ENCODE data around the gene MYZAP. TPM values are rescaled to one million over a fixed set of nuclear protein-coding genes. Genes with fewer than 3 reads are reported as not detected.

The MYZAP gene
- total RNA-seq, 1 donor from 2014 or later, result not detected

DNA sequence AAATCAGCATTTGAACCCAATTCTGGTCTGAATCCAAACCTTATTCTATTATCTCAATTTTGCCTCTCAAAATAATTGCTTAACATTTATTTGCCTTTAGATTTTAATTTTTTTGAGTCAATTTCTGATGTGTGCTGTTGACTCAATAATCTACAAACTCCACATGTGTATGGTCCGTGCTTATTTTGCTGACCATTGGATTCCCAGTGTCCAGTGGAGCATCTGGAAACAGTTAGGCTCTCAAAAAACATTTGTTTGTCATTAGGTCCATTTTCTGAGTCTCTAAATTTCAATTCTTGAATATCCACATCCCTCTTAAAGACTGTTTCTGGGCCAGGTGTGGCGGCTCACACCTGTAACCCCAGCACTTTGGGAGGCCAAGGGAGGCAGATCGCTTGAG is 19.2 kb upstream of the MYZAP start:
- TF ChIP-seq, protein P1, sequence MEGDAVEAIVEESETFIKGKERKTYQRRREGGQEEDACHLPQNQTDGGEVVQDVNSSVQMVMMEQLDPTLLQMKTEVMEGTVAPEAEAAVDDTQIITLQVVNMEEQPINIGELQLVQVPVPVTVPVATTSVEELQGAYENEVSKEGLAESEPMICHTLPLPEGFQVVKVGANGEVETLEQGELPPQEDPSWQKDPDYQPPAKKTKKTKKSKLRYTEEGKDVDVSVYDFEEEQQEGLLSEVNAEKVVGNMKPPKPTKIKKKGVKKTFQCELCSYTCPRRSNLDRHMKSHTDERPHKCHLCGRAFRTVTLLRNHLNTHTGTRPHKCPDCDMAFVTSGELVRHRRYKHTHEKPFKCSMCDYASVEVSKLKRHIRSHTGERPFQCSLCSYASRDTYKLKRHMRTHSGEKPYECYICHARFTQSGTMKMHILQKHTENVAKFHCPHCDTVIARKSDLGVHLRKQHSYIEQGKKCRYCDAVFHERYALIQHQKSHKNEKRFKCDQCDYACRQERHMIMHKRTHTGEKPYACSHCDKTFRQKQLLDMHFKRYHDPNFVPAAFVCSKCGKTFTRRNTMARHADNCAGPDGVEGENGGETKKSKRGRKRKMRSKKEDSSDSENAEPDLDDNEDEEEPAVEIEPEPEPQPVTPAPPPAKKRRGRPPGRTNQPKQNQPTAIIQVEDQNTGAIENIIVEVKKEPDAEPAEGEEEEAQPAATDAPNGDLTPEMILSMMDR (IDR thresholded peaks at IDR 0.05), result no peak
- TF ChIP-seq EZH2phosphoT487 (IDR thresholded peaks at IDR 0.05), result no peak
- TF ChIP-seq EZH2 (IDR thresholded peaks at IDR 0.05), result no peak
- Mint-ChIP-seq H3K36me3 (no peaks in the 10 kb centered on the region), H3K4me1 (no peaks in the 10 kb centered on the region), H3K27ac (no peak overlapping the region), H3K9me3 (no peaks in the 10 kb centered on the region), H3K4me3 (no peak overlapping the region), H3K27me3 (ENCODE audit: insufficient read depth, low read depth) (no peaks in the 10 kb centered on the region)
- H3K79me2 ChIP-seq (ENCODE audit: low read depth), result no peaks in the 10 kb centered on the region
- no peaks in the 10 kb centered on the region for H3K27me3 ChIP-seq
- no peaks in the 10 kb centered on the region for H3K36me3 ChIP-seq
- no peak overlapping the region for H3K4me2 ChIP-seq
- H2AFZ ChIP-seq (replicated peaks), result no peak overlapping the region
- no peak overlapping the region for H3K9ac ChIP-seq
- H3F3A ChIP-seq (ENCODE audit: low read depth), result no peaks in the 10 kb centered on the region
- no peak for DNase-seq (ENCODE audit: low spot score)
- no peak overlapping the region for H3K27ac ChIP-seq
- H3K9me3 ChIP-seq (ENCODE audit: low read depth), result no peaks in the 10 kb centered on the region
- no peaks in the 10 kb centered on the region for H4K20me1 ChIP-seq (ENCODE audit: low read depth)
- no peak overlapping the region for H3K4me3 ChIP-seq
- no peaks in the 10 kb centered on the region for H3K4me1 ChIP-seq

GRCh38 chr15:57573151-57573550 is 18.6 kb upstream of the MYZAP start:
- no peaks in the 10 kb centered on the region for H3K27me3 ChIP-seq
- no peaks in the 10 kb centered on the region for H4K20me1 ChIP-seq (ENCODE audit: low read depth)
- no peak for DNase-seq (ENCODE audit: low spot score)
- H3K4me3 ChIP-seq, result no peak overlapping the region
- H3K27ac ChIP-seq, result no peak overlapping the region
- H3K4me2 ChIP-seq, result no peak overlapping the region
- no peak overlapping the region for H3K27ac Mint-ChIP-seq
- no peaks in the 10 kb centered on the region for H3K36me3 Mint-ChIP-seq
- no peaks in the 10 kb centered on the region for H3F3A ChIP-seq (ENCODE audit: low read depth)
- no peak overlapping the region for H3K9ac ChIP-seq
- H3K36me3 ChIP-seq, result no peaks in the 10 kb centered on the region
- TF ChIP-seq EZH2 (IDR thresholded peaks at IDR 0.05) (no peak), EZH2phosphoT487 (IDR thresholded peaks at IDR 0.05) (no peak)
- TF ChIP-seq, protein P1 (IDR thresholded peaks at IDR 0.05), result no peak
- H3K4me1 Mint-ChIP-seq, result no peaks in the 10 kb centered on the region
- H3K9me3 Mint-ChIP-seq, result no peaks in the 10 kb centered on the region
- no peaks in the 10 kb centered on the region for H3K9me3 ChIP-seq (ENCODE audit: low read depth)
- H2AFZ ChIP-seq (replicated peaks), result peak overlapping the region; percentile 36
- H3K79me2 ChIP-seq (ENCODE audit: low read depth), result no peaks in the 10 kb centered on the region
- H3K4me1 ChIP-seq, result no peaks in the 10 kb centered on the region
- H3K27me3 Mint-ChIP-seq (ENCODE audit: insufficient read depth, low read depth), result peaks cover under 1% of the 10 kb centered on the region
- no peak overlapping the region for H3K4me3 Mint-ChIP-seq

DNA sequence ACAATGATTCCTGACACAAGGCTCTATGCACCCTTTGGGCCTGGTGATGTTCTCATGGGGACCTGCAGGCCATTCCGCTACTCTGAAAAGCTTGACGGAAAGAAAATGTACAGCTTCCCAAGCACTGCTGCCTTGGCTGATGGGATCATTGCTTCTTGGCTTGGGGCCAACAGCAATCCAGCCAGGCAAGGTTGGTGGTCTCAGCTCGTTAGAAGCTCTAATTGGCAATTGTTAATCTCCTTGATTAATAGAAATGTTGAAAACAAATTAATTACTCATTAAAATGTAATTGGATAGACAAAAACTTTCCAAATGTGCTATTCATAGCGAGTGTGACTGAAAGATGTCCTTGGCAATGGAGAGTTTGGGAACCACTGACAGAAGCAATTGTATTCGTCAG is 16.3 kb upstream of the MYZAP start:
- H3K36me3 Mint-ChIP-seq, result no peaks in the 10 kb centered on the region

More for the DNA sequence above, 16.3 kb upstream of the MYZAP start:
- Histone ChIP-seq H3K79me2 (ENCODE audit: low read depth) (no peaks in the 10 kb centered on the region), H3K36me3 (no peaks in the 10 kb centered on the region), H3K4me3 (no peak overlapping the region), H3F3A (ENCODE audit: low read depth) (no peaks in the 10 kb centered on the region), H3K27me3 (no peaks in the 10 kb centered on the region), H3K4me2 (no peak overlapping the region), H4K20me1 (ENCODE audit: low read depth) (no peaks in the 10 kb centered on the region), H3K9ac (no peak overlapping the region), H3K4me1 (no peaks in the 10 kb centered on the region), H3K27ac (no peak overlapping the region), H3K9me3 (ENCODE audit: low read depth) (no peaks in the 10 kb centered on the region), H2AFZ (replicated peaks) (no peak overlapping the region)
- Mint-ChIP-seq H3K4me1 (no peaks in the 10 kb centered on the region), H3K27ac (no peak overlapping the region), H3K27me3 (ENCODE audit: insufficient read depth, low read depth) (peaks cover 3% of the 10 kb centered on the region), H3K4me3 (no peak overlapping the region), H3K9me3 (no peaks in the 10 kb centered on the region)
- no peak for DNase-seq (ENCODE audit: low spot score)
- TF ChIP-seq EZH2phosphoT487 (IDR thresholded peaks at IDR 0.05) (no peak), EZH2 (IDR thresholded peaks at IDR 0.05) (no peak)
- TF ChIP-seq, protein P1 (IDR thresholded peaks at IDR 0.05), result no peak

Measured in neural progenitor cell (in vitro differentiated cells).